Astrocyte of the spinal cord (primary cell): ENCODE measurements around the gene IRX1.

ENCODE experiments used
- DNase-seq: peaks from one replicate; pipeline ENCODE4 v3.0.0; 2011; ENCODE audit warnings: low read depth, low spot score
- H3K4me3 ChIP-seq: 2 replicates; pipeline ENCODE4 v1.5.1; 2011; ENCODE audit warnings: low read depth, mild to moderate bottlenecking, low read length, moderate library complexity
- in situ Hi-C: cut with HindIII; loops from 2 replicates; pipeline ENCODE4 v1.10.0; 2017; ENCODE audit warnings: low sequenced_read_pairs
- TF ChIP-seq, protein P1 (sequence below): IDR thresholded peaks from 2 replicates; pipeline ENCODE4 v1.5.1; 2012; ENCODE audit warnings: low read depth, mild to moderate bottlenecking, low read length, inconsistent platforms

IRX1 gene

DNA sequence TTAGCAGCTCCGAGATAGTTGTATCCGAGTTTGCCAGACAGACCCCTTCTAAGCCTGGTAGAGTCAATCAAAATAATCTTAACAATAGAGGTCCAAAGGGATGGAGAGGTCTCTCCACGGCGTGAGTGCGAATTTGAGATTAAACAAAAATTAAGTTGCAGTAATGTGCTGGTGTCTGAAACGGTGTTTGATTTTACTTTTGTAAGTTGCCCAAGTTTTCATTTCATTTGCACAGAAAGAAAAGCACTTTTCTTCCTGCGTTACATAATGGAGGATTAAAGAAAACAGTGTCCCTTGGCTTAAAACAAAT lies 1.2 kb downstream of the IRX1 start:
- in situ Hi-C loops: no loop called here
- H3K4me3 ChIP-seq: peak overlapping the region; percentile 58
- DNase-seq: peak; percentile 32
- TF ChIP-seq, protein P1, sequence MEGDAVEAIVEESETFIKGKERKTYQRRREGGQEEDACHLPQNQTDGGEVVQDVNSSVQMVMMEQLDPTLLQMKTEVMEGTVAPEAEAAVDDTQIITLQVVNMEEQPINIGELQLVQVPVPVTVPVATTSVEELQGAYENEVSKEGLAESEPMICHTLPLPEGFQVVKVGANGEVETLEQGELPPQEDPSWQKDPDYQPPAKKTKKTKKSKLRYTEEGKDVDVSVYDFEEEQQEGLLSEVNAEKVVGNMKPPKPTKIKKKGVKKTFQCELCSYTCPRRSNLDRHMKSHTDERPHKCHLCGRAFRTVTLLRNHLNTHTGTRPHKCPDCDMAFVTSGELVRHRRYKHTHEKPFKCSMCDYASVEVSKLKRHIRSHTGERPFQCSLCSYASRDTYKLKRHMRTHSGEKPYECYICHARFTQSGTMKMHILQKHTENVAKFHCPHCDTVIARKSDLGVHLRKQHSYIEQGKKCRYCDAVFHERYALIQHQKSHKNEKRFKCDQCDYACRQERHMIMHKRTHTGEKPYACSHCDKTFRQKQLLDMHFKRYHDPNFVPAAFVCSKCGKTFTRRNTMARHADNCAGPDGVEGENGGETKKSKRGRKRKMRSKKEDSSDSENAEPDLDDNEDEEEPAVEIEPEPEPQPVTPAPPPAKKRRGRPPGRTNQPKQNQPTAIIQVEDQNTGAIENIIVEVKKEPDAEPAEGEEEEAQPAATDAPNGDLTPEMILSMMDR: no peak

DNA sequence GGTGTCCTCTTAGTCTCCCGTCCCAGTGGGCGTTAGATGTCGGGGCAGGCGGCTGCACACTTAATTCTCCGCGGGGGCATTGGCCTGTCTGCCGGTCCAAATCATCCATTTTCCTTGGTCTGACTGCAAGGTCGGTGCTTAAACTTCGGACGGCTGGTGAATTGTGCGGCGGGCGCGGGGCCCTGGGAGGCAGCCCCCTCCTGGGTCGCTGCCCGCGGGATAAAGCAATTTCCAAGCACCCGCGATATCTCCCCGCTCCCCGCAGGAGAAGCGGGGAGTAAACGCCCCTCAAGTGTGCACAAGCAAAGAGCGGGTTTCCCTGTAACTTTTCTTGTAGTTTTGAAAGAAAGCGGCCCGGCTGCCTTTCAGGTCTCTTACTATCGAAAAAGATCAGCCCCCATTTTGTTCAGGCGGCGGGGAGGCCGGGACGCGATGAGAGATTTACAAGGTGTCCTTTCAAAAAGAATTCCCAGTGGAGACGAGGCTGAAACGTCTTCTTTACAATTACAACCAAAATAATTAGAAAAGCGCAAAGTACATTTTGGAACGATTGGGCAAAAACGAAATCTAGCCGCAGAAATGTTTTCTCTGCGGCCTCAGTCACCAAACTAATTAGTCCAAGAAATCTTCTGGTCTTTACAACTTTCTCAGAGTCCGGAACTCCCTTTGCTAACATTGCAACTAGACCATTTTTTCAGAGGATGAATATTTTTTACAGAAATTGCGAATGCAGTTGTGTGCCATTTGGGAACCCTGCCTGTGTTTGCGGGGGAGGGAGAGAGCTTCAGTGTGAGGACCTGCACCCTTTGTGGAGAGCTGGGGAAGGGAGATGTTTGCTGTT lies 1.8 kb downstream of the IRX1 start:
- H3K4me3 ChIP-seq: peak overlapping the region; percentile 58
- in situ Hi-C loops: no loop called here
- peak; percentile 50 for DNase-seq
- TF ChIP-seq, protein P1: no peak

DNA sequence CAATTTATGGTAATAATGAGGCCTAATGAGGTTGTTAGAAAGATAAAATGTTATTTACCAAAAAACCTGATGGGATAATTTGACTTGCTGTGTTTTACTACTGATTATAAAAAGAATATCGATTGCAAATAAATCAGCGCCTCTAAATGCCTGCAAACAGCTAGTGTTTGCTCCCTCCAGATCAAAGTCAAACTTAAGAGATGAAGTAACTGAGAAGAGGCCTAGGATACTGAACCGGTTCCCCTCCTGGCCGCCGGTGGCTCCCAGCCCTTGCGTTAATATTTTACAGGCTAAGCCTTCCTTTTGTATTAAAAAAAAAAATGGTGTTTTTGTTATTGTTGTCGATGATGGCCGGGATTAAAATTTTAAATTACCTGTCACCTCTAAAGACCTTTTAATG lies 2.6 kb downstream of the IRX1 start:
- DNase-seq: peak; percentile 41
- TF ChIP-seq, protein P1: no peak
- in situ Hi-C loops: no loop called here
- H3K4me3 ChIP-seq: peak overlapping the region; percentile 58

DNA sequence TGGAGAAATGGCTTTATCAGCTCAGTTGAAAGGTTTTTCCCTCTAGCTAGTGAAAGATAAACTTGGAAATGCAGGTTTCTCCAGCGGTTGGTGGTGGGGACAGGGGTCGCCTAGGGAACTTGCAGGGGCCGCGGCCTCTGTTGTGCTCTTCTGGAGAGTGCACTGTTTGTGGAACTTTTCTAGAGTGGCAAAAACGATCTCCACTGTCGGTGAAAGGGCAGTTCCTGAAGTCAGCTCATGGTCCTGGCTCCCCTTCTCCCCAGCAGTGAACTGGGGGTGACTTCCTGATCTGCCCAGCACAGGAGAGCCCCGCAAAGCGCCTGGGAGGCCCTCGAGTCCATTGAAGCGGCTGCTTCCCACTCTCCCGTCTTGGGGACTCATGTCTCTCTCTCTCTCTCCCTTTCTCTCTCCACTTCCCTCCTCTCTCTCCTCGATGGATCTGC lies 3.2 kb downstream of the IRX1 start:
- TF ChIP-seq, protein P1: no peak
- peak; percentile 49 for DNase-seq
- H3K4me3 ChIP-seq: peak overlapping the region; percentile 58
- in situ Hi-C loops: no loop called here

DNA sequence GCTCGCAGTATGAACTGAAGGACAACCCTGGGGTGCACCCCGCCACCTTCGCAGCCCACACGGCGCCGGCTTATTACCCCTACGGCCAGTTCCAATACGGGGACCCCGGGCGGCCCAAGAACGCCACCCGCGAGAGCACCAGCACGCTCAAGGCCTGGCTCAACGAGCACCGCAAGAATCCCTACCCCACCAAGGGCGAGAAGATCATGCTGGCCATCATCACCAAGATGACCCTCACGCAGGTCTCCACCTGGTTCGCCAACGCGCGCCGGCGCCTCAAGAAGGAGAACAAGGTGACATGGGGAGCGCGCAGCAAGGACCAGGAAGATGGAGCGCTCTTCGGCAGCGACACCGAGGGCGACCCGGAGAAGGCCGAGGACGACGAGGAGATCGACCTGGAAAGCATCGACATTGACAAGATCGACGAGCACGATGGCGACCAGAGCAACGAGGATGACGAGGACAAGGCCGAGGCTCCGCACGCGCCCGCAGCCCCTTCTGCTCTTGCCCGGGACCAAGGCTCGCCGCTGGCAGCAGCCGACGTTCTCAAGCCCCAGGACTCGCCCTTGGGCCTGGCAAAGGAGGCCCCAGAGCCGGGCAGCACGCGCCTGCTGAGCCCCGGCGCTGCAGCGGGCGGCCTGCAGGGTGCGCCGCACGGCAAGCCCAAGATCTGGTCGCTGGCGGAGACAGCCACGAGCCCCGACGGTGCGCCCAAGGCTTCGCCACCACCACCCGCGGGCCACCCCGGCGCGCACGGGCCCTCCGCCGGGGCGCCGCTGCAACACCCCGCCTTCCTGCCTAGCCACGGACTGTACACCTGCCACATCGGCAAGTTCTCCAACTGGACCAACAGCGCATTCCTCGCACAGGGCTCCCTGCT lies 3.8 kb downstream of the IRX1 start:
- DNase-seq: peak; percentile 47
- TF ChIP-seq, protein P1: peak; percentile 21
- in situ Hi-C loops: no loop called here
- peak overlapping the region; percentile 58 for H3K4me3 ChIP-seq

DNA sequence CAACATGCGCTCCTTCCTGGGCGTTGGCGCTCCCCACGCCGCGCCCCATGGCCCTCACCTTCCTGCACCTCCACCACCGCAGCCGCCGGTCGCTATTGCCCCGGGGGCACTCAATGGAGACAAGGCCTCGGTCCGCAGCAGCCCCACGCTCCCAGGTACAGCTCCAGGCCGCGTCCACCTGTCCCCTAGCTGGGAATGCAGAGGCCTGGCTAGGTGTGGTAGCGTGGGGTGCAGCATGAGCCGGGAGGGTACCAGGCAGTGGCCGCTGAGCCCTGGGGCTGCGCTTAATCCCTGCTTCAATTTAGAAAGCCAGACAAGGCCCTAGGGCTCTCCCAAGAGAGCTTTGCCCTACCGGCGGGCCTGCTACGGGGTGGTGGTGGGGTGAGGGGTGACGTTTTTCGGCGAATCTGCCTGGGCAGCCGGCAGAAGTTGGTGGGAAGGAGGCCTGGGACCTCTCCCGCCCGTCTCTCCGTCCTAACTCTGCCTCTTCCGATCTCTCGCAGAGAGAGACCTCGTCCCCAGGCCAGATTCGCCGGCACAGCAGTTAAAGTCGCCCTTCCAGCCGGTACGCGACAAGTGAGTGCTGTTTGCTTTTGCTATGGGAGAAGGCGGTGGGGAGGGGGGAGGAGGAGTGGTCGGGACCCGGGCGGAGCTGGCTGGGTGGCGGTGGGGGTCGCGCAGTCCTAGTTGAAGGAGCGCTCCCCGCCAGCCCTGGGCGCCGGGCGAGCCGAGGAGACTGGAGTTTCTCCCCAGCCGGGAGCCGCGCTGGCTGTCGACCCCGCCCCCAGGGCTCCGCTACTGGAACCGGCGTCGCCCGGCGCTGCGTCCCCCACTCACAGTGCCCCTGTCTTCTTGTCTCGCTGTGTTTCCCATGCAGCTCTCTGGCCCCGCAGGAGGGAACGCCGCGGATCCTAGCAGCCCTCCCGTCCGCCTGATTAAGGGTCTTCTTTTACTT lies 4.8 kb downstream of the IRX1 start:
- DNase-seq: peak; percentile 20
- TF ChIP-seq, protein P1: no peak
- in situ Hi-C loops: no loop called here
- peak overlapping the region; percentile 27 for H3K4me3 ChIP-seq
